Breast epithelium (tissue), 4 donors: ENCODE results near the gene KDM4C. TPM values are rescaled to one million over a fixed set of nuclear protein-coding genes. Genes with fewer than 3 reads are reported as not detected.
"Not testable (repeated sequence)": the region's sequence is repeated elsewhere in the genome, so short reads cannot be mapped to it uniquely, and the experiment has no call there.

Source experiments
- DNase-seq, 2 donors: peaks; one replicate each; pipeline ENCODE4 v3.0.0-alpha.2; 2019; ENCODE audit warnings: low spot score in 2 of 2
- H3K27ac ChIP-seq, 2 donors: fragments of 200-600 bp; sonication (generic) in 1 of 2; one replicate each; pipeline ENCODE4 v1.5.1; 2016 to 2019; ENCODE audit warnings: mild to moderate bottlenecking in 1 of 2
- H3K27me3 ChIP-seq, 2 donors: fragments of 200-600 bp; sonication (generic) in 1 of 2; one replicate each; pipeline versions ENCODE4 v1.5.1 to v1.6.0; 2017 to 2019; ENCODE audit warnings: control low read depth in 1 of 2, mild to moderate bottlenecking in 1 of 2
- H3K36me3 ChIP-seq: fragments of 200-600 bp; one replicate; pipeline ENCODE4 v1.5.1; 2019
- H3K4me1 ChIP-seq, 2 donors: fragments of 200-600 bp; sonication (generic); one replicate each; pipeline ENCODE4 v1.5.1; 2016 to 2019; ENCODE audit warnings: control low read depth in 1 of 2
- H3K4me3 ChIP-seq, 3 donors: fragments of 200-600 bp; sonication (generic); 1 replicate in 2 of 3; 2 replicates in 1 of 3; pipeline ENCODE4 v1.5.1; 2016 to 2019; ENCODE audit warnings: mild to moderate bottlenecking in 3 of 3, moderate library complexity in 2 of 3
- H3K9me3 ChIP-seq, 2 donors: fragments of 200-600 bp; sonication (generic) in 1 of 2; one replicate each; pipeline ENCODE4 v1.5.1; 2016 to 2019; ENCODE audit warnings: control low read depth in 1 of 2
- CTCF ChIP-seq, 3 donors: fragments of 450-650 bp; IDR thresholded peaks; one replicate each; pipeline ENCODE4 v1.5.1; 2016 to 2017; ENCODE audit warnings: antibody characterized with exemption in 3 of 3, mild to moderate bottlenecking in 3 of 3, moderate library complexity in 3 of 3
- POLR2A ChIP-seq: fragments of 450-650 bp; IDR thresholded peaks from one replicate; pipeline ENCODE4 v1.6.1; 2016; ENCODE audit warnings: antibody characterized with exemption, mild to moderate bottlenecking, moderate library complexity
- POLR2AphosphoS5 ChIP-seq, 3 donors: sonication (generic); formaldehyde crosslinking; IDR thresholded peaks; one replicate each; pipeline ENCODE4 v1.6.1; 2017; ENCODE audit warnings: antibody characterized with exemption in 3 of 3
- intact Hi-C: fragments of 100-400 bp; cut with DNase I; formaldehyde crosslinking; loops from one replicate; pipeline ENCODE4 v1.15.1; 2023; ENCODE audit warnings: low total_unique reads
- total RNA-seq, 3 donors: library from RNA; depleted of rRNA; stranded (reverse); fragments of >200 nt; gene quantifications; one replicate each; pipeline ENCODE4 v1.1.0, GENCODE V29; 2016

Gene KDM4C
- total RNA-seq, 3 donors from 2014 or later: 37.8 to 80.9 (median 60.0) TPM

GRCh38 chr9:6790866-6791265 is 33.1 kb downstream of the KDM4C start:
- TF ChIP-seq POLR2AphosphoS5 (IDR thresholded peaks at IDR 0.05): no peak
- TF ChIP-seq POLR2A: no peak
- TF ChIP-seq CTCF (IDR thresholded peaks at IDR 0.05): no peak
- Histone ChIP-seq H3K36me3 (no peaks in the 10 kb centered on the region), H3K27ac (no peak overlapping the region), H3K4me1 (no peaks in the 10 kb centered on the region), H3K9me3 (no peaks in the 10 kb centered on the region), H3K27me3 (no peaks in the 10 kb centered on the region), H3K4me3 (no peak overlapping the region)
- intact Hi-C loops: no loop called here
- DNase-seq: no peak

- Histone ChIP-seq H3K27ac (no peak overlapping the region), H3K4me3 (no peak overlapping the region), H3K4me1 (no peaks in the 10 kb centered on the region), H3K36me3 (no peaks in the 10 kb centered on the region), H3K9me3 (no peaks in the 10 kb centered on the region), H3K27me3 (no peaks in the 10 kb centered on the region)
- TF ChIP-seq POLR2A (no peak), POLR2AphosphoS5 (IDR thresholded peaks at IDR 0.05) (no peak), CTCF (IDR thresholded peaks at IDR 0.05) (no peak)
- intact Hi-C loops: no loop called here
- no peak for DNase-seq
Observed at GRCh38 chr9:6793203-6793602, 35.4 kb downstream of the KDM4C start.

- Histone ChIP-seq H3K4me1 (no peaks in the 10 kb centered on the region), H3K9me3 (no peaks in the 10 kb centered on the region), H3K27ac (no peak overlapping the region), H3K4me3 (no peak overlapping the region), H3K27me3 (no peaks in the 10 kb centered on the region), H3K36me3 (no peaks in the 10 kb centered on the region)
- no peak for DNase-seq
- TF ChIP-seq POLR2AphosphoS5 (IDR thresholded peaks at IDR 0.05): no peak
- no peak for TF ChIP-seq CTCF (IDR thresholded peaks at IDR 0.05)
- no peak for TF ChIP-seq POLR2A
- intact Hi-C loops: no loop called here
Observed at GRCh38 chr9:6794936-6795335, 37.2 kb downstream of the KDM4C start.

- Histone ChIP-seq H3K27ac (no peak overlapping the region), H3K36me3 (no peaks in the 10 kb centered on the region), H3K9me3 (no peaks in the 10 kb centered on the region), H3K4me3 (no peak overlapping the region), H3K27me3 (no peaks in the 10 kb centered on the region), H3K4me1 (no peaks in the 10 kb centered on the region)
- no peak for TF ChIP-seq POLR2A
- no peak for TF ChIP-seq CTCF (IDR thresholded peaks at IDR 0.05)
- no peak for TF ChIP-seq POLR2AphosphoS5 (IDR thresholded peaks at IDR 0.05)
- no peak for DNase-seq
- intact Hi-C loops: no loop called here
Observed at GRCh38 chr9:6802926-6803325, 45.2 kb downstream of the KDM4C start.

GRCh38 chr9:6805532-6805931 is 47.8 kb downstream of the KDM4C start:
- no peak overlapping the region for H3K4me3 ChIP-seq
- H3K27me3 ChIP-seq: no peaks in the 10 kb centered on the region
- no peak overlapping the region for H3K27ac ChIP-seq
- intact Hi-C loops: no loop called here
- no peaks in the 10 kb centered on the region for H3K9me3 ChIP-seq
- no peaks in the 10 kb centered on the region for H3K36me3 ChIP-seq
- no peaks in the 10 kb centered on the region for H3K4me1 ChIP-seq
- TF ChIP-seq POLR2AphosphoS5 (IDR thresholded peaks at IDR 0.05) (no peak), CTCF (IDR thresholded peaks at IDR 0.05) (no peak), POLR2A (no peak)
- no peak for DNase-seq

GRCh38 chr9:6806318-6806717 is 48.5 kb downstream of the KDM4C start:
- H3K36me3 ChIP-seq, H3K27ac ChIP-seq, H3K4me3 ChIP-seq, H3K9me3 ChIP-seq, H3K4me1 ChIP-seq, intact Hi-C loops, DNase-seq, H3K27me3 ChIP-seq: not testable (repeated sequence)

GRCh38 chr9:6807669-6808068 is 49.9 kb downstream of the KDM4C start:
- H3K27ac ChIP-seq, intact Hi-C loops, H3K4me3 ChIP-seq, H3K27me3 ChIP-seq, H3K4me1 ChIP-seq, DNase-seq, H3K36me3 ChIP-seq, H3K9me3 ChIP-seq: not testable (repeated sequence)
